ENCODE data around the gene PAX8. TPM values are rescaled to one million over a fixed set of nuclear protein-coding genes. Genes with fewer than 3 reads are reported as not detected.
A peak's percentile ranks its signal among the peaks of the same experiment; 100 is the strongest.

Gene PAX8
- total RNA-seq, 4 donors from 2014 or later = 2.8 to 23.9 (median 6.0) TPM

GRCh38 chr2:113198048-113198789 lies 80.5 kb downstream of the PAX8 start:
- intact Hi-C loops (cut with DNase I; ENCODE audit: low total_unique reads) = no loop called here
- Histone ChIP-seq H3K4me1 (no peaks in the 10 kb centered on the region), H3K36me3 (no peaks in the 10 kb centered on the region), H3K9me3 (no peaks in the 10 kb centered on the region), H3K27ac (peak overlapping the region in 1 of 2 donors; percentile 68), H3K27me3 (no peaks in the 10 kb centered on the region), H3K4me3 (peak overlapping the region; percentile 55 to 57)
- no peak for DNase-seq
- TF ChIP-seq CTCF (IDR thresholded peaks at IDR 0.05) (no peak), POLR2A (IDR thresholded peaks at IDR 0.05) (no peak)

- no peak for TF ChIP-seq POLR2A (IDR thresholded peaks at IDR 0.05)
- no peak for TF ChIP-seq CTCF (IDR thresholded peaks at IDR 0.05)
- intact Hi-C loops (cut with DNase I; ENCODE audit: low total_unique reads) = no loop called here
- H3K27ac ChIP-seq = no peak overlapping the region
- H3K4me3 ChIP-seq = no peak overlapping the region
- no peaks in the 10 kb centered on the region for H3K9me3 ChIP-seq
- H3K36me3 ChIP-seq = no peaks in the 10 kb centered on the region
- DNase-seq = no peak
- H3K4me1 ChIP-seq = no peaks in the 10 kb centered on the region
- H3K27me3 ChIP-seq = no peaks in the 10 kb centered on the region
These were observed 81.2 kb downstream of the PAX8 start for GRCh38 chr2:113197347-113198047.

GRCh38 chr2:113196839-113197238 lies 81.9 kb downstream of the PAX8 start:
- H3K9me3 ChIP-seq = no peaks in the 10 kb centered on the region
- TF ChIP-seq CTCF (IDR thresholded peaks at IDR 0.05) = no peak
- no peak for TF ChIP-seq POLR2A (IDR thresholded peaks at IDR 0.05)
- intact Hi-C loops (cut with DNase I; ENCODE audit: low total_unique reads) = no loop called here
- H3K27me3 ChIP-seq = no peaks in the 10 kb centered on the region
- no peaks in the 10 kb centered on the region for H3K36me3 ChIP-seq
- no peak for DNase-seq
- no peak overlapping the region for H3K27ac ChIP-seq
- H3K4me1 ChIP-seq = no peaks in the 10 kb centered on the region
- H3K4me3 ChIP-seq = no peak overlapping the region

GRCh38 chr2:113195923-113196501 lies 82.7 kb downstream of the PAX8 start:
- Histone ChIP-seq H3K27me3 (no peaks in the 10 kb centered on the region), H3K36me3 (no peaks in the 10 kb centered on the region), H3K9me3 (no peaks in the 10 kb centered on the region), H3K4me3 (no peak overlapping the region), H3K27ac (no peak overlapping the region), H3K4me1 (no peaks in the 10 kb centered on the region)
- intact Hi-C loops (cut with DNase I; ENCODE audit: low total_unique reads) = no loop called here
- TF ChIP-seq POLR2A (IDR thresholded peaks at IDR 0.05) (no peak), CTCF (IDR thresholded peaks at IDR 0.05) (no peak)
- no peak for DNase-seq
